ENCODE data around the gene NFYC.

- TF ChIP-seq, protein P1, sequence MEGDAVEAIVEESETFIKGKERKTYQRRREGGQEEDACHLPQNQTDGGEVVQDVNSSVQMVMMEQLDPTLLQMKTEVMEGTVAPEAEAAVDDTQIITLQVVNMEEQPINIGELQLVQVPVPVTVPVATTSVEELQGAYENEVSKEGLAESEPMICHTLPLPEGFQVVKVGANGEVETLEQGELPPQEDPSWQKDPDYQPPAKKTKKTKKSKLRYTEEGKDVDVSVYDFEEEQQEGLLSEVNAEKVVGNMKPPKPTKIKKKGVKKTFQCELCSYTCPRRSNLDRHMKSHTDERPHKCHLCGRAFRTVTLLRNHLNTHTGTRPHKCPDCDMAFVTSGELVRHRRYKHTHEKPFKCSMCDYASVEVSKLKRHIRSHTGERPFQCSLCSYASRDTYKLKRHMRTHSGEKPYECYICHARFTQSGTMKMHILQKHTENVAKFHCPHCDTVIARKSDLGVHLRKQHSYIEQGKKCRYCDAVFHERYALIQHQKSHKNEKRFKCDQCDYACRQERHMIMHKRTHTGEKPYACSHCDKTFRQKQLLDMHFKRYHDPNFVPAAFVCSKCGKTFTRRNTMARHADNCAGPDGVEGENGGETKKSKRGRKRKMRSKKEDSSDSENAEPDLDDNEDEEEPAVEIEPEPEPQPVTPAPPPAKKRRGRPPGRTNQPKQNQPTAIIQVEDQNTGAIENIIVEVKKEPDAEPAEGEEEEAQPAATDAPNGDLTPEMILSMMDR (IDR thresholded peaks at IDR 0.05) = no peak
- no peak for TF ChIP-seq POLR2A (IDR thresholded peaks at IDR 0.05)
These were observed 26.7 kb upstream of the NFYC start for GRCh38 chr1:40664791-40665190.

Measured in heart left ventricle (tissue), 13 donors.